ENCODE data around the gene TSSK3.

Gene TSSK3

DNA sequence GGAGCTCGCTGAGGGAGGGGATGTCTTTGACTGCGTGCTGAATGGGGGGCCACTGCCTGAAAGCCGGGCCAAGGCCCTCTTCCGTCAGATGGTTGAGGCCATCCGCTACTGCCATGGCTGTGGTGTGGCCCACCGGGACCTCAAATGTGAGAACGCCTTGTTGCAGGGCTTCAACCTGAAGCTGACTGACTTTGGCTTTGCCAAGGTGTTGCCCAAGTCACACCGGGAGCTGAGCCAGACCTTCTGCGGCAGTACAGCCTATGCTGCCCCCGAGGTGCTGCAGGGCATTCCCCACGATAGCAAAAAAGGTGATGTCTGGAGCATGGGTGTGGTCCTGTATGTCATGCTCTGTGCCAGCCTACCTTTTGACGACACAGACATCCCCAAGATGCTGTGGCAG, 1.4 kb downstream of the TSSK3 start:
- DNase-seq (ENCODE audit: low read depth), result no peak
- H3K4me3 ChIP-seq (ENCODE audit: low read depth, low read length), result no peak overlapping the region
- TF ChIP-seq, protein P1, sequence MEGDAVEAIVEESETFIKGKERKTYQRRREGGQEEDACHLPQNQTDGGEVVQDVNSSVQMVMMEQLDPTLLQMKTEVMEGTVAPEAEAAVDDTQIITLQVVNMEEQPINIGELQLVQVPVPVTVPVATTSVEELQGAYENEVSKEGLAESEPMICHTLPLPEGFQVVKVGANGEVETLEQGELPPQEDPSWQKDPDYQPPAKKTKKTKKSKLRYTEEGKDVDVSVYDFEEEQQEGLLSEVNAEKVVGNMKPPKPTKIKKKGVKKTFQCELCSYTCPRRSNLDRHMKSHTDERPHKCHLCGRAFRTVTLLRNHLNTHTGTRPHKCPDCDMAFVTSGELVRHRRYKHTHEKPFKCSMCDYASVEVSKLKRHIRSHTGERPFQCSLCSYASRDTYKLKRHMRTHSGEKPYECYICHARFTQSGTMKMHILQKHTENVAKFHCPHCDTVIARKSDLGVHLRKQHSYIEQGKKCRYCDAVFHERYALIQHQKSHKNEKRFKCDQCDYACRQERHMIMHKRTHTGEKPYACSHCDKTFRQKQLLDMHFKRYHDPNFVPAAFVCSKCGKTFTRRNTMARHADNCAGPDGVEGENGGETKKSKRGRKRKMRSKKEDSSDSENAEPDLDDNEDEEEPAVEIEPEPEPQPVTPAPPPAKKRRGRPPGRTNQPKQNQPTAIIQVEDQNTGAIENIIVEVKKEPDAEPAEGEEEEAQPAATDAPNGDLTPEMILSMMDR (IDR thresholded peaks at IDR 0.05; ENCODE audit: control insufficient read depth, extremely low read depth, insufficient read depth), result no peak

- TF ChIP-seq, protein P1 (IDR thresholded peaks at IDR 0.05; ENCODE audit: control insufficient read depth, extremely low read depth, insufficient read depth), result no peak
- H3K4me3 ChIP-seq (ENCODE audit: low read depth, low read length), result no peak overlapping the region
Measured at GRCh38 chr1:32364836-32365235, 2.5 kb downstream of the TSSK3 start.

DNA sequence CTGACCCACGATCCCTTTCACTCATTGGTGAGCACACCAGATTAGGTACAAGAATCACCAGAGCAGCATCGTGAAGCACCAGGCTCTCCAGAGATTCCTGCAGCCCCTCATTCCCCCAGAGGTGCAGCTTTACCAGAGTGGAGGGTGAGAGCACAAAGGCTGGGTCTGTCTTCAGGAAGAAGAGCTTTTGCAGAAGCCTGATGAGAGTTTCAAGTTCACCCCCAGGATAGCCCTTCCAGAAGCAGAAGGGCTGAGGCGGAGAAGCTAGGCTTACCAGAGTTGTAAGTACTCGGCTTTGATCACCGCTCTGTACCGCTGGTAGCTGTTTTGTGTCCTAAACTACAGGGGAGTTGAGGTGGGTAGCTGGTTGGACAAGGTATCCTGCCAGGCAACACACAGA, 3.1 kb downstream of the TSSK3 start:
- H3K4me3 ChIP-seq (ENCODE audit: low read depth, low read length), result no peak overlapping the region
- DNase-seq (ENCODE audit: low read depth), result no peak
- TF ChIP-seq, protein P1 (IDR thresholded peaks at IDR 0.05; ENCODE audit: control insufficient read depth, extremely low read depth, insufficient read depth), result no peak

More at GRCh38 chr1:32364836-32365235, 2.5 kb downstream of the TSSK3 start:
- no peak for DNase-seq (ENCODE audit: low read depth)

GRCh38 chr1:32367912-32368635, 5.7 kb downstream of the TSSK3 start:
- TF ChIP-seq, protein P1 (IDR thresholded peaks at IDR 0.05; ENCODE audit: control insufficient read depth, extremely low read depth, insufficient read depth), result no peak
- no peak overlapping the region for H3K4me3 ChIP-seq (ENCODE audit: low read depth, low read length)

DNA sequence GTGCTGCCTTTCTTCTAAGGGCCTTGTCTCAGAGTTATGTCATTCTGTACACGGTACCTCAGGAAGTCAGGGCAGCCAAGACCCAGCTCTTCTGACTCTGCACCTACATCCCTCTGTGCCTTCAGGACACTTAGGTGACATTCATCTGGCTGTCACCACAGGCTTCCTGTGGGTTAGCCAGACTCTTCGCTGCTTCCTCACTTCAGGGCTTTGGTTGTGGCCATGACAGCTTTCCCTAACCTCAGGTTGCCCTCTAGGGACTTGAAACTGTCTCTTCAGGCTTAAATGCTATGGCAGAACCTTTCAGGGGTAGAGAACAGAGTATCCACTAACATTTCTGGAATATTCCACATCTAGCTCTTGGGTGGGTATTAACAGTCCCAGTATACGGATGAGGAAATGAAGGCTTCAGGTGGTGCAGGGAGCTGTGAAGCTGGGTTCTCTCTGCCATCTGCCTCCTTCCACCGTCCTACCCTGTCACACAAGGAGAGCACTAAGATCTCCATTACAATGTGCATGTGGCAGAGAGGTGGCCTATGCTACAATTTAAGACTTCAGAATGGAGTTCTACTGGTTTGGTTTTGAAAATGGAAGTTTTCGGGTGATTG, 9.9 kb downstream of the TSSK3 start:
- no peak overlapping the region for H3K4me3 ChIP-seq (ENCODE audit: low read depth, low read length)
- no peak for DNase-seq (ENCODE audit: low read depth)
- TF ChIP-seq, protein P1 (IDR thresholded peaks at IDR 0.05; ENCODE audit: control insufficient read depth, extremely low read depth, insufficient read depth), result no peak

More at GRCh38 chr1:32367912-32368635, 5.7 kb downstream of the TSSK3 start:
- DNase-seq (ENCODE audit: low read depth), result no peak

DNA sequence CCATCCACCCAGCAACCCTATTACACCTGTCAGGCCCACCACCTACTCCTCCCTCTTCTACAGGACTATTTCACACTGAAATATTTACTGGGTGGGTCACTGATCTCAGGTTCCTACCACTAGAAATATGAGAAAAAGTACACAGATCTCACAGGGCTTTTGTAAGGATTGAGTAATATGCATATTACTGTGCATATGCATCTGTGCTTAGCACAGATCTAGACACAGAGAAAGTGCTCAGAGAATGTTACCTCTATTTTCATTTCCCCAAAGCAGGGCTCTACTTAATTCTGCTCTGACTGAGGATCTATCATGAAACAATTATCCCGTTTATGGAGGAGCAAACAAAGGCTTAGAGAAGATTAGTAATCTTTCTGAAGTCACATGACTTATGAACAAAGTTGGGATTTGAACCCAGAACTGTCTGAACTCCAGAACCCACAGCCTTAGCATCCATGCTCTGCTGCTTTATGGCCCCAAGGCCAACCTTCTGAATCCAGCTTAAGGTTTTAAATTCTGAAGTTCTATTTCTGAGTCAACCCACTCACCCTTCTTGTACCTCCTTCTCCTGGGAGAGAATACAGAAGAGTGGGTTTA, 11.8 kb downstream of the TSSK3 start:
- H3K4me3 ChIP-seq (ENCODE audit: low read depth, low read length), result no peak overlapping the region
- TF ChIP-seq, protein P1 (IDR thresholded peaks at IDR 0.05; ENCODE audit: control insufficient read depth, extremely low read depth, insufficient read depth), result no peak
- DNase-seq (ENCODE audit: low read depth), result no peak

All from LNCaP clone FGC (cell line).